WTC11 (cell line): ENCODE results near the gene BCAR3.

Experiments used
- ATF1 ChIP-seq: sonication (generic); formaldehyde crosslinking; IDR thresholded peaks from 2 replicates; pipeline ENCODE4 v1.8.1; 2023; ENCODE audit warnings: mild to moderate bottlenecking, moderate library complexity, missing genetic modification reagents
- ESRRA ChIP-seq: sonication (generic); formaldehyde crosslinking; IDR thresholded peaks from 2 replicates; pipeline ENCODE4 v1.8.1; 2022; ENCODE audit warnings: mild to moderate bottlenecking, missing genetic modification reagents, borderline replicate concordance
- JUN ChIP-seq: sonication (generic); formaldehyde crosslinking; IDR thresholded peaks from 2 replicates; pipeline ENCODE4 v1.8.0; 2023; ENCODE audit warnings: mild to moderate bottlenecking, missing genetic modification reagents
- ZNF671 ChIP-seq: fragments of 250-450 bp; sonication (Bioruptor Pico); IDR thresholded peaks from 2 replicates; pipeline ENCODE4 v1.8.0; 2021; ENCODE audit warnings: mild to moderate bottlenecking
- TF ChIP-seq, protein P1 (sequence below): fragments of 200-600 bp; IDR thresholded peaks from 2 replicates; pipeline ENCODE4 v1.8.0; 2022; ENCODE audit warnings: antibody characterized with exemption
- TF ChIP-seq, protein P2 (sequence below): sonication (generic); formaldehyde crosslinking; conservative IDR thresholded peaks from 2 replicates; pipeline ENCODE4 v1.8.1; 2023; ENCODE audit warnings: mild to moderate bottlenecking, low read depth, missing genetic modification reagents, moderate library complexity
- TF ChIP-seq, protein P3 (sequence below): sonication (generic); formaldehyde crosslinking; IDR thresholded peaks from 2 replicates; pipeline ENCODE4 v1.8.1; 2023; ENCODE audit warnings: mild to moderate bottlenecking, missing genetic modification reagents

- TF ChIP-seq, protein P1, sequence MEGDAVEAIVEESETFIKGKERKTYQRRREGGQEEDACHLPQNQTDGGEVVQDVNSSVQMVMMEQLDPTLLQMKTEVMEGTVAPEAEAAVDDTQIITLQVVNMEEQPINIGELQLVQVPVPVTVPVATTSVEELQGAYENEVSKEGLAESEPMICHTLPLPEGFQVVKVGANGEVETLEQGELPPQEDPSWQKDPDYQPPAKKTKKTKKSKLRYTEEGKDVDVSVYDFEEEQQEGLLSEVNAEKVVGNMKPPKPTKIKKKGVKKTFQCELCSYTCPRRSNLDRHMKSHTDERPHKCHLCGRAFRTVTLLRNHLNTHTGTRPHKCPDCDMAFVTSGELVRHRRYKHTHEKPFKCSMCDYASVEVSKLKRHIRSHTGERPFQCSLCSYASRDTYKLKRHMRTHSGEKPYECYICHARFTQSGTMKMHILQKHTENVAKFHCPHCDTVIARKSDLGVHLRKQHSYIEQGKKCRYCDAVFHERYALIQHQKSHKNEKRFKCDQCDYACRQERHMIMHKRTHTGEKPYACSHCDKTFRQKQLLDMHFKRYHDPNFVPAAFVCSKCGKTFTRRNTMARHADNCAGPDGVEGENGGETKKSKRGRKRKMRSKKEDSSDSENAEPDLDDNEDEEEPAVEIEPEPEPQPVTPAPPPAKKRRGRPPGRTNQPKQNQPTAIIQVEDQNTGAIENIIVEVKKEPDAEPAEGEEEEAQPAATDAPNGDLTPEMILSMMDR, result no peak
- TF ChIP-seq ESRRA (CRISPR knock-in tag) (no peak), ZNF671 (CRISPR knock-in tag) (no peak), ATF1 (CRISPR knock-in tag) (no peak), JUN (CRISPR knock-in tag) (no peak)
- TF ChIP-seq, protein P2, sequence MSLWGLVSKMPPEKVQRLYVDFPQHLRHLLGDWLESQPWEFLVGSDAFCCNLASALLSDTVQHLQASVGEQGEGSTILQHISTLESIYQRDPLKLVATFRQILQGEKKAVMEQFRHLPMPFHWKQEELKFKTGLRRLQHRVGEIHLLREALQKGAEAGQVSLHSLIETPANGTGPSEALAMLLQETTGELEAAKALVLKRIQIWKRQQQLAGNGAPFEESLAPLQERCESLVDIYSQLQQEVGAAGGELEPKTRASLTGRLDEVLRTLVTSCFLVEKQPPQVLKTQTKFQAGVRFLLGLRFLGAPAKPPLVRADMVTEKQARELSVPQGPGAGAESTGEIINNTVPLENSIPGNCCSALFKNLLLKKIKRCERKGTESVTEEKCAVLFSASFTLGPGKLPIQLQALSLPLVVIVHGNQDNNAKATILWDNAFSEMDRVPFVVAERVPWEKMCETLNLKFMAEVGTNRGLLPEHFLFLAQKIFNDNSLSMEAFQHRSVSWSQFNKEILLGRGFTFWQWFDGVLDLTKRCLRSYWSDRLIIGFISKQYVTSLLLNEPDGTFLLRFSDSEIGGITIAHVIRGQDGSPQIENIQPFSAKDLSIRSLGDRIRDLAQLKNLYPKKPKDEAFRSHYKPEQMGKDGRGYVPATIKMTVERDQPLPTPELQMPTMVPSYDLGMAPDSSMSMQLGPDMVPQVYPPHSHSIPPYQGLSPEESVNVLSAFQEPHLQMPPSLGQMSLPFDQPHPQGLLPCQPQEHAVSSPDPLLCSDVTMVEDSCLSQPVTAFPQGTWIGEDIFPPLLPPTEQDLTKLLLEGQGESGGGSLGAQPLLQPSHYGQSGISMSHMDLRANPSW (CRISPR knock-in tag), result no peak
- TF ChIP-seq, protein P3, sequence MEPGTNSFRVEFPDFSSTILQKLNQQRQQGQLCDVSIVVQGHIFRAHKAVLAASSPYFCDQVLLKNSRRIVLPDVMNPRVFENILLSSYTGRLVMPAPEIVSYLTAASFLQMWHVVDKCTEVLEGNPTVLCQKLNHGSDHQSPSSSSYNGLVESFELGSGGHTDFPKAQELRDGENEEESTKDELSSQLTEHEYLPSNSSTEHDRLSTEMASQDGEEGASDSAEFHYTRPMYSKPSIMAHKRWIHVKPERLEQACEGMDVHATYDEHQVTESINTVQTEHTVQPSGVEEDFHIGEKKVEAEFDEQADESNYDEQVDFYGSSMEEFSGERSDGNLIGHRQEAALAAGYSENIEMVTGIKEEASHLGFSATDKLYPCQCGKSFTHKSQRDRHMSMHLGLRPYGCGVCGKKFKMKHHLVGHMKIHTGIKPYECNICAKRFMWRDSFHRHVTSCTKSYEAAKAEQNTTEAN (CRISPR knock-in tag), result no peak
These were observed 44.9 kb downstream of the BCAR3 start for GRCh38 chr1:93636712-93637111.
